OCI-LY7 (cell line): ENCODE measurements around the gene PPIP5K2. TPM values are rescaled to one million over a fixed set of nuclear protein-coding genes. Genes with fewer than 3 reads are reported as not detected.

Source experiments
- BruUV-seq: library from RNA; stranded (reverse); fragments of 400-500 nt; replicated peaks from 2 replicates; lab custom pipeline; 2021; lab: Mats Ljungman, UMichigan
- CTCF ChIA-PET: fragments of 300-600 bp; sonication (Branson Sonifier 250); formaldehyde crosslinking; loops from one replicate; lab custom pipeline; 2022; ENCODE audit warnings: antibody characterized with exemption; ENCODE audit not compliant: unreplicated experiment; lab: Charles Lee
- POLR2A ChIA-PET: fragments of 300-600 bp; sonication (Branson Sonifier 250); formaldehyde crosslinking; loops from one replicate; lab custom pipeline; 2022; ENCODE audit warnings: antibody characterized with exemption; lab: Charles Lee
- DNase-seq: peaks from one replicate; pipeline ENCODE4 v3.0.0-alpha.2; 2015; ENCODE audit warnings: low spot score
- H2AFZ ChIP-seq: fragments of 200-600 bp; sonication (generic), shearing (Covaris generic); 2 replicates; pipeline ENCODE4 v1.6.1; 2014; ENCODE audit warnings: mild to moderate bottlenecking, antibody characterized with exemption, low read length, moderate library complexity
- H3K27ac ChIP-seq: fragments of 200-600 bp; sonication (generic); 2 replicates; pipeline ENCODE4 v1.5.1; 2014; ENCODE audit warnings: mixed run types, low read depth, mild to moderate bottlenecking, moderate library complexity, low read length, inconsistent platforms; ENCODE audit not compliant: poor library complexity, severe bottlenecking
- H3K36me3 ChIP-seq: fragments of 200-600 bp; sonication (generic); 2 replicates; pipeline ENCODE4 v1.6.1; 2014; ENCODE audit warnings: mild to moderate bottlenecking, antibody characterized with exemption, low read length, moderate library complexity, mixed read lengths; ENCODE audit not compliant: insufficient read depth
- H3K4me1 ChIP-seq: fragments of 200-600 bp; sonication (generic); 2 replicates; pipeline ENCODE4 v1.5.1; 2014; ENCODE audit warnings: mild to moderate bottlenecking, low read length; ENCODE audit not compliant: insufficient read depth, poor library complexity, severe bottlenecking
- H3K4me2 ChIP-seq: fragments of 200-600 bp; sonication (generic); 2 replicates; pipeline ENCODE4 v1.6.1; 2014; ENCODE audit warnings: mild to moderate bottlenecking, low read length
- H3K4me3 ChIP-seq: fragments of 200-600 bp; sonication (generic); 2 replicates; pipeline ENCODE4 v1.5.1; 2014; ENCODE audit warnings: mild to moderate bottlenecking, low read depth, low read length; ENCODE audit not compliant: poor library complexity, severe bottlenecking
- H3K79me2 ChIP-seq: fragments of 200-600 bp; sonication (generic); 2 replicates; pipeline ENCODE4 v1.6.1; 2016; ENCODE audit warnings: low read depth, mild to moderate bottlenecking, low read length, moderate library complexity, mixed read lengths; ENCODE audit not compliant: insufficient read depth
- H3K9me2 ChIP-seq: fragments of 200-600 bp; sonication (generic); 2 replicates; pipeline ENCODE4 v1.6.1; 2016; ENCODE audit warnings: mild to moderate bottlenecking, low read length, mixed read lengths; ENCODE audit not compliant: insufficient read depth
- H3K9me3 ChIP-seq: fragments of 200-600 bp; sonication (generic); 2 replicates; pipeline ENCODE4 v1.6.1; 2014; ENCODE audit warnings: mild to moderate bottlenecking, mixed run types, low read length, mixed read lengths
- H4K20me1 ChIP-seq: fragments of 200-600 bp; sonication (generic); 2 replicates; pipeline ENCODE4 v1.6.1; 2014; ENCODE audit warnings: mild to moderate bottlenecking, antibody characterized with exemption, low read length, moderate library complexity, mixed read lengths; ENCODE audit not compliant: insufficient read depth
- EZH2phosphoT487 ChIP-seq: fragments of 200-600 bp; sonication (generic); IDR thresholded peaks from 2 replicates; pipeline ENCODE4 v1.6.1; 2018; ENCODE audit warnings: low read depth, borderline replicate concordance, mild to moderate bottlenecking, mixed run types, antibody characterized with exemption, low read length, moderate library complexity, mixed read lengths
- intact Hi-C: fragments of 100-400 bp; cut with micrococcal nuclease; formaldehyde crosslinking; loops from one replicate; pipeline ENCODE4 v1.10.0; 2022; ENCODE audit not compliant: unreplicated experiment
- total RNA-seq, 2 experiments: library from RNA; depleted of rRNA in 1 of 2; stranded (reverse); fragments of >200 nt in 1 of 2; shearing (Covaris generic) in 1 of 2; gene quantifications; 2 replicates each; pipeline ENCODE4 v1.2.3, GENCODE V29; 2014 to 2022
- TF ChIP-seq, protein P1 (sequence below): fragments of 200-600 bp; sonication (generic); conservative IDR thresholded peaks from 2 replicates; pipeline ENCODE4 v1.5.1; 2014; ENCODE audit warnings: mild to moderate bottlenecking, antibody characterized with exemption, low read length, moderate library complexity, mixed read lengths

PPIP5K2 gene
- total RNA-seq, 2 experiments from 2014 or later, result 45.5 to 80.0 TPM

DNA sequence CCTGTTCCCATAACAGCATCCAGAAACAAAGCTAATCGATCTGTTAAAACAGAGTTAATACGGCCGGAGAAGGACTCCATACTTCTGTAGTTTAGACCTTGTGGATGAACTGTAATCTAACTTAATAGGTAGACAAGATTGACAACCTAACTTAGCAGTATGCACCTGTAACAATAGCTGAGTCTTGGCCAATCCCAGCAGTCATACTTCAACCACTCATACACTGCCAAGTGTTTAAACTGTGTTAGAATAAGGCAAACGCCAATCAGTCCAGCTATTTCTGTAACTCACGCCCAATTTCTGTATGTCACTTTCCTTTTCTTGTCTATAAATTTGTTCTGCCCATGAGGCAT, 104.8 kb downstream of the PPIP5K2 start:
- H3K79me2 ChIP-seq, result no peaks in the 10 kb centered on the region
- TF ChIP-seq, protein P1, sequence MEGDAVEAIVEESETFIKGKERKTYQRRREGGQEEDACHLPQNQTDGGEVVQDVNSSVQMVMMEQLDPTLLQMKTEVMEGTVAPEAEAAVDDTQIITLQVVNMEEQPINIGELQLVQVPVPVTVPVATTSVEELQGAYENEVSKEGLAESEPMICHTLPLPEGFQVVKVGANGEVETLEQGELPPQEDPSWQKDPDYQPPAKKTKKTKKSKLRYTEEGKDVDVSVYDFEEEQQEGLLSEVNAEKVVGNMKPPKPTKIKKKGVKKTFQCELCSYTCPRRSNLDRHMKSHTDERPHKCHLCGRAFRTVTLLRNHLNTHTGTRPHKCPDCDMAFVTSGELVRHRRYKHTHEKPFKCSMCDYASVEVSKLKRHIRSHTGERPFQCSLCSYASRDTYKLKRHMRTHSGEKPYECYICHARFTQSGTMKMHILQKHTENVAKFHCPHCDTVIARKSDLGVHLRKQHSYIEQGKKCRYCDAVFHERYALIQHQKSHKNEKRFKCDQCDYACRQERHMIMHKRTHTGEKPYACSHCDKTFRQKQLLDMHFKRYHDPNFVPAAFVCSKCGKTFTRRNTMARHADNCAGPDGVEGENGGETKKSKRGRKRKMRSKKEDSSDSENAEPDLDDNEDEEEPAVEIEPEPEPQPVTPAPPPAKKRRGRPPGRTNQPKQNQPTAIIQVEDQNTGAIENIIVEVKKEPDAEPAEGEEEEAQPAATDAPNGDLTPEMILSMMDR, result no peak; the same call in 1 of the 2 replicates
- TF ChIP-seq EZH2phosphoT487, result no peak
- no peaks in the 10 kb centered on the region for H3K9me2 ChIP-seq
- ChIA-PET POLR2A (interaction anchor here (0.6 to 2.4 kb wide), 4 partner anchors 18 to 131 kb away, joined by 3 to 9 read pairs (median 4); partner anchors contain the start of gene MACIR), CTCF (no interaction called here)
- H3K4me2 ChIP-seq, result no peak overlapping the region
- no peak overlapping the region for H3K27ac ChIP-seq
- DNase-seq, result no peak
- no peaks in the 10 kb centered on the region for H3K4me1 ChIP-seq
- no peak overlapping the region for H3K4me3 ChIP-seq
- intact Hi-C loops, result loop anchor here (1.0 to 2.0 kb wide), 2 partner anchors 445 to 642 kb away; no protein-coding TSS in a partner anchor
- H4K20me1 ChIP-seq, result no peaks in the 10 kb centered on the region
- no peak overlapping the region; the same call in 1 of the 2 replicates for H2AFZ ChIP-seq
- BruUV-seq, result no TSS peak
- no peaks in the 10 kb centered on the region for H3K36me3 ChIP-seq
- no peaks in the 10 kb centered on the region for H3K9me3 ChIP-seq

DNA sequence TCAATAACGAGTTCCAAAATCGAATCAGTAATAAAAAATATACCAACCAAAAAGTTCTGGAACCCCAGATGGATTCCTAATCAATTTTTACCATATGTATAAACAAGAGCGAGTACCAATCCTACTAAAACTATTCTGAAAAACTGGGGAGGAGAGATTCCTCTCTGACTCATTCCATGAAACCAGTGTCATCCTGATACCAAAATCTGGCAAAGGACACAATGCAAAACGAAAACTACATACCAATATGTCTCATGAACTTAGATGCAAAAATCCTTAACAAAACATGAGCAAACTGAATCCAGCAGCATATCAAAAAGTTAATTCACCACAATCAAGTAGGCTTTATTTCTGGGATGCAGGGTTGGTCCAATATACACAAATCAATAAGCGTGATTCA, 108.0 kb downstream of the PPIP5K2 start:
- ChIA-PET CTCF (no interaction called here), POLR2A (no interaction called here)
- H3K79me2 ChIP-seq, result no peaks in the 10 kb centered on the region
- no peaks in the 10 kb centered on the region for H3K9me3 ChIP-seq
- H3K4me2 ChIP-seq, result no peak overlapping the region
- DNase-seq, result no peak
- H3K27ac ChIP-seq, result no peak overlapping the region
- H3K36me3 ChIP-seq, result no peaks in the 10 kb centered on the region
- intact Hi-C loops, result no loop called here
- no TSS peak for BruUV-seq
- no peak overlapping the region for H2AFZ ChIP-seq
- H3K4me3 ChIP-seq, result no peak overlapping the region
- H3K4me1 ChIP-seq, result no peaks in the 10 kb centered on the region
- no peaks in the 10 kb centered on the region for H4K20me1 ChIP-seq
- no peak for TF ChIP-seq EZH2phosphoT487
- TF ChIP-seq, protein P1, result no peak
- no peaks in the 10 kb centered on the region for H3K9me2 ChIP-seq

DNA sequence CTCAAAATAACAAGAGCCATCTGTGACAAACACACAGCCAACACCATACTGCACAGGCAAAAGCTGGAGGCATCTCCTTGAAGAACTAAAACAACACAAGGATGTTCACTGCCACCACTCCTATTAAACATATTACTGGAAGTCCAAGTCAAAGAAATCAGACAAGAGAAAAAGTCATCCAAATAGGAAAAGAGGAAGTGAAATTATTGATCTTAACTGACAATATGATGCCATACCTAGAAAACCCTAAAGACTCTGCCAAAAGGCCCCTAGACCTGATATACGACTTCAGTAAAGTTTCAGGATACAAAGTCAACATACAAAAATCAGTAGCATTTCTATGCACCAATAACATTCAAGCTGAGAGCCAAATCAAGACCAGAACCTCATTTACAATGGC, 108.5 kb downstream of the PPIP5K2 start:
- no peak for DNase-seq
- ChIA-PET CTCF (no interaction called here), POLR2A (no interaction called here)
- Histone ChIP-seq H3K4me2 (no peak overlapping the region), H3K36me3 (no peaks in the 10 kb centered on the region), H3K4me1 (no peaks in the 10 kb centered on the region), H3K9me2 (no peaks in the 10 kb centered on the region), H3K27ac (no peak overlapping the region), H3K9me3 (no peaks in the 10 kb centered on the region), H2AFZ (no peak overlapping the region), H4K20me1 (no peaks in the 10 kb centered on the region), H3K4me3 (no peak overlapping the region), H3K79me2 (no peaks in the 10 kb centered on the region)
- intact Hi-C loops, result no loop called here
- TF ChIP-seq EZH2phosphoT487, result no peak
- TF ChIP-seq, protein P1, result no peak
- BruUV-seq, result no TSS peak
